Frontal cortex (tissue), 4 donors: ENCODE measurements around the gene TMEM190. TPM values are rescaled to one million over a fixed set of nuclear protein-coding genes. Genes with fewer than 3 reads are reported as not detected.
A peak's percentile ranks its signal among the peaks of the same experiment; 100 is the strongest.
"Not testable (repeated sequence)": the region's sequence is repeated elsewhere in the genome, so short reads cannot be mapped to it uniquely, and the experiment has no call there.

Experiments
- DNase-seq, 2 donors: peaks; one replicate each; pipeline ENCODE4 v3.0.0; 2012; ENCODE audit warnings: low spot score in 2 of 2
- FAIRE-seq: peaks from 2 replicates; lab custom pipeline; 2012; peaks lifted over from hg19 to GRCh38; lab: Jason Lieb, UNC
- total RNA-seq: library from RNA; depleted of rRNA; stranded (reverse); fragments of >200 nt; gene quantifications from one replicate; pipeline ENCODE4 v1.2.3, GENCODE V29; 2014
- donor health status: control.
- donor health status: control.
- donor health status: control.

Gene TMEM190
- total RNA-seq, 1 donor from 2014 or later, result not detected

GRCh38 chr19:55407800-55408532, 31.3 kb downstream of the TMEM190 start:
- FAIRE-seq (peak; percentile 33), DNase-seq (peak; percentile 99)

- FAIRE-seq (no peak), DNase-seq (no peak)
Measured at GRCh38 chr19:55408533-55408872, 31.9 kb downstream of the TMEM190 start.

DNA sequence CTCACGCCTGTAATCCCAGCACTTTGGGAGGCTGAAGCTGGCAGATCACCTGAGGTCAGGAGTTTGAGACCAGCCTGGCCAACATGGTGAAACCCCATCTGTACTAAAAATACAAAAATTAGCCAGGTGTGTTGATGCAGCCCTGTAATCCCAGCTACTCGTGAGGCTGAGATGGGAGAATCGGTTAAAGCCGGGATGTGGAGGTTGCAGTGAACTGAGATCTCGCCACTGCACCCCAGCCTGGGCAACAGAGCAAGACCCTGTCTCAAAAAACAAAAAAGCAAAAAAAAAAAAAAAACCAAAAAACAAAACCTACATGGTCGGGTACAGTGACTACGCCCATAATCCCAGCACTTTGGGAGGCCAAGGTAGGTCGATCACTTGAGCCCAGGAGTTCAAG, 32.6 kb downstream of the TMEM190 start:
- FAIRE-seq, DNase-seq: not testable (repeated sequence)

DNA sequence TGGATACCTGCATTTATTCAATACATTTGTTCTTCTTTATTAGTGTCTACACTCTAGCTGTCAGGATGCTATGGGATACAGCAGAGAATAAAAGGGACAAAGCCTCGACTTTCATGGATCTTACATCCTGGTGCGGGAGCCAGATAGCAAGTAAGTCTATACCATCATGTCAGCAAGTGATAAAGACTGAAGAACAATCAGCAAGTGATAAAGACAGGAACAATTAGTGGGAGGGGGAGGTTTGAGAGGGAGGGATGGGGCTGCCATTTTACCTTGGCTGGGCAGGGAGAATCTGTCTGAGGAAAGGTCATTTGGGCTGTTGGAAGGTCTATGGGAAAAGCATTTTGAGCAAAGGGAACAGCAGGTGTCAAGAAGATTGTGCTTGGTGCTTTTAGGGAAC, 33.5 kb downstream of the TMEM190 start:
- FAIRE-seq, result no peak
- no peak for DNase-seq

- FAIRE-seq, result no peak
- peak in 1 of 2 donors; percentile 70 for DNase-seq
Measured at GRCh38 chr19:55418185-55418584, 41.6 kb downstream of the TMEM190 start.

- no peak for FAIRE-seq
- no peak for DNase-seq
Measured at GRCh38 chr19:55419103-55419502, 42.5 kb downstream of the TMEM190 start.

DNA sequence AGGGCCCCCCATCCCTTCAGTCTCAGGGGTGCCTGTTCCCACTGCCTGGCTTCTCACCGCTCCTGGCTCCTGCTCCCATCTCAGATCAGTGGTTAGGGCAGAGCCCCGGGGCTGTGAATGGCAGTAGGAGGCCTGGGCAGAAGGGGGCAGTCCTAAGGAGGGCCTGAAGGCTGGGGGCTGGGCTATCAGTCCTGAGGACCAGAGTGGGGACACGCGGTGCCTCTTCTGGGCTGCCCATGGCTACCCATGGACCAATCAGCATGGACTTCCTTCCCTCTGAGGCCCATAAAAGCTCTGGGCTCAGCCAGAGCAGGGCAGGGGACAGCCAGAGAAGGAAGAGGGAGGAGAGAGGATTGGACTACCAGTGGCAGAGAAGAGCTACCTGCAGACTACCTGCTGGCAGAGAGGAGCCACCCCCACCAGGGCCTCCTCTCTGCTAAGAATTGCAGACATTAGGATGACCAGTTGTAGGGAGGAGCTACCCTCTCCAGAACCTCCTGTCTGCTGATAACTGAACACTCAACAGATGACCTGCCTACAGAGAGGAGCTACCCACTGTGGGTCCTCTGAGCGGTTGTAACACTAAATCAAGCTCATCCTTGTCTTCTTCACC, 43.1 kb downstream of the TMEM190 start:
- DNase-seq (no peak), FAIRE-seq (no peak)

DNA sequence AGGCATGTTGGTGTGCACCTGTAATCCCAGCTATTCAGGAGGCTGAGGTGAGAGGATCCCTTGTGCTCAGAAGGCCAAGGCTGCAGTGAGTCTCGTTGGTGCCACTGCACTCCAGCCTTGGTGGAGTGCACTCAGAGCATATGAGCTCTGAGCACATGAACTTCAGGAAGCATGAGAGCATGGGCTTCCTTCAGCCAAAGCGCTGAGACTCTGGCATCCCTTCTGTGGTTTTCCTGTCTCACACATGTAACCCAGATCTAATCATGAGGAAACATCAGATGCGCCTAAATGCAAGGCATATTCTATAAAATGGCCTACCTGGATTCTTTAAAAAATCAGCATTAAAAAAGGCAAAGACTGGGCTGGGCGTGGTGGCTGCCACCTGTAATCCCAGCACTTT, 44.7 kb downstream of the TMEM190 start:
- DNase-seq, FAIRE-seq: not testable (repeated sequence)

- DNase-seq (no peak), FAIRE-seq (no peak)
Measured at GRCh38 chr19:55423225-55424005, 46.8 kb downstream of the TMEM190 start.

DNA sequence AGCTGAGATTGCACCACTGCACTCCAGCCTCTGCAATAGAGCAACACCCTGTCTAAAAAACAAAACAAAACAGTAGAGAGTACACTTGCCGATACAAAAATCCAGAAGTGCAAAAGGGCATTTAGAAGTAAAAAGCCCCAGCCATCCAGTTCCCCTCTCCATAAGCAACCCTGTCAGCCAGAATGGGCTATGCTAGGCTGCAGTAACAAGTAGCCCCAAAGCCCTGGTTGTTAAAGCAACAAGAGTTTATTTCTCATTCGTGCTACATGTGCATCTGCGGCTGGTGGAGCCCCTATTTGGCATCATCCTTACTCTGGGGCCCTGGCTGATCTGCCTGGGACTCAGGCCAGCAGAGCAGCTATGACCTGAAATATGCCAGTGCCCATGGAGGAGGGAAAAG, 47.9 kb downstream of the TMEM190 start:
- FAIRE-seq, result no peak

GRCh38 chr19:55426042-55426441, 49.4 kb downstream of the TMEM190 start:
- DNase-seq (no peak), FAIRE-seq (peak; percentile 99)

More for the DNA sequence above, 47.9 kb downstream of the TMEM190 start:
- DNase-seq, result no peak

Other genes starting within 250 kb of the TMEM190 start
- gene TNNT1, start 227.6 kb upstream of the TMEM190 start, total RNA-seq, result 2.4 TPM
- gene TNNI3, start 219.1 kb upstream of the TMEM190 start, total RNA-seq, result 0.41 TPM
- gene DNAAF3, start 210.2 kb upstream of the TMEM190 start, total RNA-seq, result not detected
- 33.0 TPM for gene SYT5, start 196.5 kb upstream of the TMEM190 start, total RNA-seq
- gene PTPRH, start 167.3 kb upstream of the TMEM190 start, total RNA-seq, result 0.41 TPM
- gene TMEM86B, start 148.1 kb upstream of the TMEM190 start, total RNA-seq, result 0.82 TPM
- 11.0 TPM for gene PPP6R1, start 117.8 kb upstream of the TMEM190 start, total RNA-seq
- gene HSPBP1, start 96.7 kb upstream of the TMEM190 start, total RNA-seq, result 28.9 TPM
- 81.1 TPM for gene BRSK1, start 92.8 kb upstream of the TMEM190 start, total RNA-seq
- gene TMEM150B, start 51.5 kb upstream of the TMEM190 start, total RNA-seq, result not detected
- gene KMT5C, start 37.0 kb upstream of the TMEM190 start, total RNA-seq, result 5.7 TPM
- gene COX6B2, start 22.1 kb upstream of the TMEM190 start, total RNA-seq, result under 0.01 TPM
- not detected for gene GARIN5B, start 13.6 kb upstream of the TMEM190 start, total RNA-seq
- 0.41 TPM for gene IL11, start 6.4 kb upstream of the TMEM190 start, total RNA-seq
- 0.41 TPM for gene TMEM238, start 7.5 kb downstream of the TMEM190 start, total RNA-seq
- gene RPL28, start 9.1 kb downstream of the TMEM190 start, total RNA-seq, result 112 TPM
- 28.9 TPM for gene UBE2S, start 31.0 kb downstream of the TMEM190 start, total RNA-seq
- 4.5 TPM for gene SHISA7, start 66.5 kb downstream of the TMEM190 start, total RNA-seq
- gene ISOC2, start 84.8 kb downstream of the TMEM190 start, total RNA-seq, result 12.2 TPM
- gene C19orf85, start 87.9 kb downstream of the TMEM190 start, total RNA-seq, result not detected
- 0.41 TPM for gene ZNF628, start 99.8 kb downstream of the TMEM190 start, total RNA-seq
- 18.8 TPM for gene NAT14, start 108.4 kb downstream of the TMEM190 start, total RNA-seq
- under 0.01 TPM for gene SSC5D, start 111.6 kb downstream of the TMEM190 start, total RNA-seq
- 0.41 TPM for gene SBK2, start 160.3 kb downstream of the TMEM190 start, total RNA-seq
- gene SBK3, start 168.7 kb downstream of the TMEM190 start, total RNA-seq, result not detected
- 3.7 TPM for gene ZNF579, start 204.0 kb downstream of the TMEM190 start, total RNA-seq
- 3.3 TPM for gene FIZ1, start 222.7 kb downstream of the TMEM190 start, total RNA-seq
- 2.9 TPM for gene ZNF524, start 223.5 kb downstream of the TMEM190 start, total RNA-seq
- 1.2 TPM for gene ZNF865, start 228.8 kb downstream of the TMEM190 start, total RNA-seq
- 4.5 TPM for gene ZNF784, start 247.7 kb downstream of the TMEM190 start, total RNA-seq